ENCODE results near the gene SAMD9L.
A peak's percentile ranks its signal among the peaks of the same experiment; 100 is the strongest.

SAMD9L gene

DNA sequence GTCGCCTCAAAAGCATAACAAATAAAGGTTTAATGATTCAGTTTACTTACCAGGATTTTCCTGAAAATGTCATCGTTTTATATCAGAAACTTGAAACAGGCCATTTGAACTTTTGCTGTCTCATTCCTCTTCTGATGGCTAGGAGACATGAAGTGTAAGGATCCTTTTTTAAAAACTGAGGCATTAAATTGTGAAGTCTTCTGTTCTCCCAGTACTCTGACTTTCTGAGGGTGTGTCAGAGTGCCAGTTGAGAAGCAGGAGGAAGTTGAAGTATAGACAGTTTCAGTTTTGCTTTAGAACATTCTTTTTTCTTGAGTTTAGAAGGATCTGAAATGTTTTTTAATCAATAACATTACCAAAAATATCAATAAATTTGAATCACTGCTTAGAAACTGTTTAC, at the start of gene SAMD9L:
TSS of gene SAMD9L (minus strand) at position 242 of the 400 bp plus-strand sequence. CDS start 12,414 bp downstream, outside the sequence.
- DNase-seq: peak in 1 of 2 donors; percentile 46

- peak in 1 of 2 donors; percentile 15 for DNase-seq
Observed at GRCh38 chr7:93196336-93196735, 48.2 kb upstream of the SAMD9L start.

DNA sequence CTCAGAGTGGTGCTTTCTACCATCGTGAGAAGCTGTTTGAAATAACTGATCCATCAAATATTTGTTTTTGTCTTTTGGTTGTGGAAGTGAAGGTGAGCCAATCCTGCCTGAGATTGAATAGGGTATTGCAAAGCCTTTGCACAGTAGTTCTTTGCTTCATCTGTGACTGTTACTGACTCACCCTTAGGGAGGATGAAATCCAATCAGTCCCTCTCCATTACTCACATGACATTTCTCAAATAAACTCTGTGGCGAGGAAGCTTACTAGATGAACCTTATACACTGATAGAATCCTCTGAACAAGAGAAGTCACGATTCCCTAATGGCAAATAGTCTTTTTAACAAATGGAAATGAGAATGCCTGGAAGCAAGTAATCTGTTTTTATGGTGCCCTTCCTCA, 46.2 kb upstream of the SAMD9L start:
- no peak for DNase-seq

- DNase-seq: no peak
Observed at GRCh38 chr7:93188870-93189634, 40.9 kb upstream of the SAMD9L start.

- no peak for DNase-seq
Observed at GRCh38 chr7:93185303-93186027, 37.3 kb upstream of the SAMD9L start.

- no peak for DNase-seq
Observed at GRCh38 chr7:93179173-93179572, 31.0 kb upstream of the SAMD9L start.

DNA sequence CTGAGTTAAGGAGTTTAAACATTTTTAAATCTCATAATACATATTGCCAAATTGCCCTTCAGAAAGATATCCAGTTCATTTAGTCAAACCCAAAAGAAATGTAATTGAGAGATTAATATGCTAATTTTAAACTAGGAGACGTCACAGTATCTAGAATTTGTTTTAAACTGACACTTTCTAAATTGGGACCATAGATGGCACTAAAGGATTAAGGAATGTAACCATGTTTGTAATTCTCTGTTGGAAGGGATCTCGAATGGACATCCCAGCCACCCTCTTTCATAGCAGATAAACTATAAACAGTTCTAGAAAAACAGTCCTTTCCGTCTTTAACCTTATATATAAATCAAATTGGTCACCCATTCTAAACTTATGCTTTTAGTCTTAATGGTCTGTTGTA, 30.0 kb upstream of the SAMD9L start:
- no peak for DNase-seq

- DNase-seq: no peak
Observed at GRCh38 chr7:93176992-93177580, 28.9 kb upstream of the SAMD9L start.

DNA sequence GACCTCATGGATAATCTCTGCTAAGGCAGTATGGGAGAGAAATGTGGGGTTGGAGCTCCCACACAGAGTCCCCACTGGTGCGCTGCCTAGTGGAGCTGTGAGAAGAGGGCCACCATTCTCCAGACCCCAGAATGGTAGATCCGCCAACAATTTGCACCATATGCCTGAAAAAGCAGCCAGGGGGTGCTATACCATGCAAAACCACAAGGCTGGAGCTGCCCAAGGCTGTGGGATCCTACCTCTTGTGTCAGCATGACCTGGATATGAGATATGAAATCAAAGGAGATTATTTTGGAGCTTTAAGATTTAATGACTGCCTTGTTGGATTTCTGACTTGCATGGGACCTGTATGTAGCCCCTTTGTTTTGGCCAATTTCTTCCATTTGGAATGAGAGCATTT, 27.0 kb upstream of the SAMD9L start:
- no peak for DNase-seq

DNA sequence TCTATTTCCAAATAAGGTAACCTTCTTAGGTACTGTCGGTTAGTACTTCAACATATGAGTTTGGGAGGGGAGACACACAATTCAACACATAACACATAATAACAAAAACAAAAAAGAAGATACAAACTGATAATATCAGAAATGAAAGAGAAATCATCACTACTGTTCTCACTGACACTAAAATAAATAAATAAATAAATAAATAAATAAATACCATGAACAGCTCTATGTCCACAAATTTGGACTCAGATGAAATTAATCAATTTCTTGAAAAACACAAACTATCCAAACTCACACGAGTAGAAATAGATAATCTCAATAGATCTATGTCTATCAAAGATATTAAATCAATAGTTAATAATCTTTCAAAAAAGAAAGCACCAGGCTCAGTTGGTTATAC, 24.5 kb upstream of the SAMD9L start:
- no peak for DNase-seq

GRCh38 chr7:93171606-93172226, 23.5 kb upstream of the SAMD9L start:
- no peak for DNase-seq

DNA sequence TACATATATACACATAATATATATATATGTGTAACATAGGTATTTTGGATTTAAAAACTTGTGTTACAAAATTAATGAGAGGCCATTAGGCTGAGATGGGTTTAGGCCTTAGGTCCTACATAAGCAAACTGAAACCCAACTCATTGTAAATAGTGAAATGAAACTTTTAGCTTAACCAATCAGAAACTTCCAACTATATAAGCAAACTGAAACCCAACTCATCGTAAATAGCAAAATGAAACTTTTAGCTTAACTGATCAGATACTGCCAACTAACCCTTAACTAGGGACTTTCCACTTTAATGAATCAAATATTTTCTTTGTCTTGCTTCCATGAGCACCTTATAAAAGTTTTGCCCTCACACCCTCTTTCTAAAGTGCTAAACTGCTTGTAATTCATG, 17.3 kb upstream of the SAMD9L start:
- DNase-seq: peak in 1 of 2 donors; percentile 68

DNA sequence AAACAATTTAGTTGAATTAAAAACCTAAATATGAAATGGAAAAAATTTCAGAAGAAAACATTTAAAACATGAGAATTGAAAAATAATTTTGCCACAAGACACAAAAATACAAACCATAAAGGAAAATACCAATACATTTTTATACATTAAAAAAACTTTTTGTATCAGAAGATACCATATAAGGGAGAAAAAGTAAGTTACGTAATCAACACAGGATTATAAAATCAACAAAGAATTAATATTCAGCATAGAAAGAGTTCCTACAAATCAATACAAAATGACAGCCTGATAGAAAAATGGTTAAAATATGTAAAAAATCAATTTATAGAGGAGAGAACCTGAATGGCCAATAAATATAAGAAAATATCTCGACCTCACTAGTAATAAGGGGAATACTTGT, 16.6 kb upstream of the SAMD9L start:
- DNase-seq: no peak

DNA sequence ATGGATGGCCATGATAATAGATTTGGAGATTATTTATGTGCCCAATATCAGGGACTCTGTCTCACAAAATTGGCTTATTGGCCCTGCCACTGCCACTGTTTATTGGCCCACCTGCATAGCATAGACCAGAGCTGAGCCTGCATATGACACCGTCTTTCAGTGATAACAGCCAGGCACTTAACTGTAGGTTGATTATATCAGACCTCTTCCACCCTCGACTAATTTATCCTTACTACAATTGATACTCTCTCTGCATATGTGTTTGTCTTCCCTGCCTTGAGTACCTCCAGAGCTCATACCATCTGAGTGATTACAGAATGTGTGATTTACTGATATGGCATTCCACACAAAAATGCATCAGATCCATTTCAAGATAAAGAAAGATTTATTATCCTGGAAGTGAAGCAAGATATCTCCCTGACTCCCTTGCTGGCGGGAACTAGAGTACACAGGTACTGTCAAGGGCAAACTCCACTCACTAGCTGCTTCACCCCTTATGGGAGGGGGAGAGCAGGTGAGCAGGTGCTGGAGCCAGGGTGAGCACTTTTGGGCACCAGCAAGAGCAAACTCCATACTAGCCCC, 13.1 kb upstream of the SAMD9L start:
- DNase-seq: no peak

DNA sequence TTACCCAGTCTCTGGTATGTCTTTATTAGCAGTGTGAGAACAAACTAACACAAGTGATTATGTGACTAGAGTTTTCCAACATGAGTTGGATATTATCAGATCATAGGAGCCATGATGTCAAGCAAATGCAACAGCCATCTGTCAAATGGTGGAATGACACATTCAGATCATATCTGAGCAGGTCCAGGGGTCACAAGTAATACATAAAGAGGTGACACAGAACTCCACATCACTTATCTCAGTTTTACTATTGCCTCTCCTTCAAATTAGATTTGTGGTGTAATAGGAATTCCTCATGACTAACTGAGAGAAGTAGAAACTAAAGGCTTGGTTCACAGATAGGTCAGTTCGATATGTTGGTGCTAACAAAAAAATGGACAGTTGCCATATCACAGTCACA, 12.2 kb upstream of the SAMD9L start:
- no peak for DNase-seq

DNA sequence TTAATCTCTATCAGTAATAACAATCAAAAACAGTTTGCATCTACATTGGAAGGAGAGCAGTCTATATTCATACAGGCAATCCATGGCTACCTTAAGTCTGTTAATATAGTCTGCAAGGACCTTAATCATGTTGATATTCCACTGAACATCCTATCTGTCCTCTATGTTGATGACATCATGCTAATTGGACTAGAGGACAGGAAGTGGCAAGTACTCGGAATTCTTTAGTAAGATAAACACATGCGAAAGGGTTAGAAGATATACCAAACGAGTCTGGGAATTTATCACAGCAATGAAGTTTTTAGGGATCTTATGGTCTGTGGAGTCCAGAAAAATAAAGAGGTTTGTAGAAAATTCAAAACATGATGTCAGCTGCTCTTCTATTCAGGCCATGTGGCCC, 11.3 kb upstream of the SAMD9L start:
- DNase-seq: no peak

GRCh38 chr7:93156884-93157283, 8.7 kb upstream of the SAMD9L start:
- no peak for DNase-seq

- DNase-seq: no peak
Observed at GRCh38 chr7:93150200-93150835, 2.1 kb upstream of the SAMD9L start.

DNA sequence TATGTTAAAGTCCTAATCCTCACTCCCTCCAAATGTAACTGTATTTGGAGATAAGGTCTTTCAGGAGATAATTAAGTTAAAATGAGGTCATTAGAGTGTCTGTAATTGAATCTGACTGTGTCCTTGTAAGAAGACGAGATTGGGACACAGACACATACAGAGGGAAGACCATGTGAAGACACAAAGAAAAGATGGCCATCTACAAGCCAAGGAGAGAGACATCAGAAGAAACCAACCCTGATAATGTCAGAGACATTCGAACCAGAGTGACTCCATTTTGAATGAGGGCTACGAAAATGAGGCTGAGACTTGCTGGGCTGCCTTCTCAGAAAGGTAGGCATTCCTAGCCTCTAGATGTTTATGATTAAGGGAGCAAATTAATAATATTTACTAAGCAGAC, 542 bp upstream of the SAMD9L start:
- DNase-seq: no peak

DNA sequence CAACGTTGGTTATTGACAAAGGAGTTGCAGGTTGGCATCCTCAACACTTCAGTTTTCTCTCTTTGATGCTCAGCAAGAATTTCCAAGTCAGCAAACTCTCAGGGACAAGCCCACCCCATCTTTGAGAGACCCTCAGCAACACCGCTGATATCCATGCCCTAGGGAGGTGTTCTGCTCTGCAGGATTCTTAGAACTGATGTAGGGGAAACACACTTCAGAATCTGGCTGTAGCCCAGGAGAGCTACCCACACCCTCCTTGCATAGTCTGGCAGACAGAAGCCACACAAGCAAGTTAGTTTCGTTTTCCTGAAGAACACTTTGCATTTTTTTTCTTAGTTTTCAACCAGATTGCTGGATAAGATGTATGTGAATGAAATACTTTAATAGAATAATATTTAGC, 822 bp downstream of the SAMD9L start:
- peak; percentile 34 to 62 for DNase-seq

DNA sequence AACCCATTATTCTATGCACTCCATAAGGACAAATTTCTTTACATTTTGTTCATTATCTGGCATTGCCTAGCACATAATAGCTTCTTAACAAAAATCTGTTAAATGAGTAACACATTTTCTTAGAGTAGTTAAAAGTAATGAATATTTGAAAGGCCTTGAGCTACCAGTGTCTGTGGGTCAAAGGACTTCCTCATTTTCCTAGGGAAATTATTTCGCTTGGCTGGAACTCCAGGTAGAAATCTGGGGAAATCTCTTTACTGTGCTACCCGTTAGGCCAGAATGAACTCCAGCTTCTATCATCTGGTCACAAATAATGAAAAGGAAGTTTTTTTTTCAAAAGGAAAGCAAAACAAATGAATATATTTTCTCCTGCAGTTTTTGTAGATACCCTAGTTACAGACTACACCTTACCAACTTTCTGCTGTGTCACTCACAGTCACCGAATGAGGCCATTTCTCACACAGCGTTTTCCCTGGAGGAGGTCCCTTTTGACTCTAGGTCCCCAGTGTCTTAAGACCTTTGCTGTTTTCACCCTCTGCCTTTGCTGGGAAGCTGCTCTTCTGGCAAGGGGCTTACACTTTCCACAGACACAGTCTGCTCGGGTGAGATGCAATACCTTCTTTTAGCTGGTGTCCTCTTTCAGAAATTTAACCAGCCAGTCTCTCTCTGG, 1.6 kb downstream of the SAMD9L start:
- peak in 1 of 2 donors; percentile 7 for DNase-seq

DNA sequence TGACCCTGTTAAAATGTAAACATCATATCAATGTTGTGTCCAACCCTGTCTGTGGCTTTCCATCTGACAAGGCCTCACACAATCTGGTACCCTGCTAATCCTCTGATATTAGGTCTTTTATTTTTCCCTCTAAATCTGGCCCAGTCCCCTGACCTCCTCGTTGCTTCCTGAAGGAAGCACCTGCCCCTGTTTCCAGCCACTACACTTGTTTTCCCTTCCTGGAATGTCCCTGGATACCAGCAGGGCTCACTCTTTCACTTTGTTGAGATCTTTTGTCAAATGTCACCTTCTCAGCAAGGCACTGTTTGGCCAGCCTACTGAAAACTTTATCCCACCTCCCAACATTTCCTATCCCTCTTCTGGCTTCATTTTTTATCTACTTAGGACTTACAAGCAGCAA, 2.1 kb downstream of the SAMD9L start:
- no peak for DNase-seq
